Esophagus mucosa (tissue), 1 donor: Measurements from ENCODE around the gene APOC1. TPM values are rescaled to one million over a fixed set of nuclear protein-coding genes. Genes with fewer than 3 reads are reported as not detected.
"Not testable (repeated sequence)": the region's sequence is repeated elsewhere in the genome, so short reads cannot be mapped to it uniquely, and the experiment has no call there.

ENCODE experiments used
- ATAC-seq: fragments of 200-7000 bp; cut with Tn5 transposase; one replicate; pipeline ENCODE4 v1.9.1; 2020
- total RNA-seq: library from RNA; stranded (reverse); gene quantifications from one replicate; pipeline ENCODE4 v1.2.4, GENCODE V29; 2023
- donor health status: DM: yes; HTN: yes; CAD: no.

Gene APOC1
- total RNA-seq, 1 donor from 2014 or later: 4.7 TPM

DNA sequence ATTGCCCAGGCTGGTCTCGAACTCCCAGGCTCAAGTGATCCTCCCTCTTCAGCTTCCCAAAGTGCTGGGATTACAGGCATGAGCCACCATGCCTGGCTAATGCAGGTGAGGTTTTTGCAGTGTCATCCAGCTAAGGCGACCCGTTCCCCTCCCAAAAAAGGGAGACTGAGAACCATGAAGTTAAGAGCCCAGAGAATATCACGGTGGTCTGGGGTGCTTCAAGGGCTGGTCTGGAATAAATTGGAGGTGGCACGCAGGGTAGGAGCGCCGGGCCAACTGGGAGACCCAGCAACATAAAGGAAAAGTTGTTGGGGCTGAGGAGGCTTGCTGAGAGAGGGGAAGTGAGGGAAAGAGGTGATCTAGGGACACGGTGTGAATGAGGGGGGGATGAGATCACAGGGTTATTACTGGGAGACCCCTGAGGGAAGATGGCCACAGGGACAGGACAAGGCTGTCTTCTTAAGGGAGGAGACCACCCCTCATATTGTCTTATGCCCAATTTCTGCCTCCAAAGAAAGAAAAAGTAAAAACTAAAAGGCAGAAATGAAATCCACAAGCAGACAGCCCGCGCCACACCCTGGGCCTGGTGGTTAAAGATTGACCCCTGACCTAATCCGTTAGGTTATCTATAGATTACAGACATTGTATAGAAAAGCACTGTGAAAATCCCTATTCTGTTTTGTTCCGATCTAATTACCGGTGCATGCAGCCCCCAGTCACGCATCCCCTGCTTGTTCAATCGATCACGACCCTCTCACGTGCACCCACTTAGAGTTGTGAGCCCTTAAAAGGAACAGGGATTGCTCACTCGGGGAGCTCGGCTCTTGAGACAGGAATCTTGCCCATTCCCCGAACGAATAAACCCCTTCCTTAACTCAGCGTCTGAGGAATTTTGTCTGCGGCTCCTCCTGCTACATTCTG lies 636 bp upstream of the APOC1 start:
- not testable (repeated sequence) for ATAC-seq

DNA sequence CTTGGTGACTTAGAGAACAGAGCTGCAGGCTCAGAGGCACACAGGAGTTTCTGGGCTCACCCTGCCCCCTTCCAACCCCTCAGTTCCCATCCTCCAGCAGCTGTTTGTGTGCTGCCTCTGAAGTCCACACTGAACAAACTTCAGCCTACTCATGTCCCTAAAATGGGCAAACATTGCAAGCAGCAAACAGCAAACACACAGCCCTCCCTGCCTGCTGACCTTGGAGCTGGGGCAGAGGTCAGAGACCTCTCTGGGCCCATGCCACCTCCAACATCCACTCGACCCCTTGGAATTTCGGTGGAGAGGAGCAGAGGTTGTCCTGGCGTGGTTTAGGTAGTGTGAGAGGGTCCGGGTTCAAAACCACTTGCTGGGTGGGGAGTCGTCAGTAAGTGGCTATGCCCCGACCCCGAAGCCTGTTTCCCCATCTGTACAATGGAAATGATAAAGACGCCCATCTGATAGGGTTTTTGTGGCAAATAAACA lies 9.9 kb downstream of the APOC1 start:
- no peak for ATAC-seq

DNA sequence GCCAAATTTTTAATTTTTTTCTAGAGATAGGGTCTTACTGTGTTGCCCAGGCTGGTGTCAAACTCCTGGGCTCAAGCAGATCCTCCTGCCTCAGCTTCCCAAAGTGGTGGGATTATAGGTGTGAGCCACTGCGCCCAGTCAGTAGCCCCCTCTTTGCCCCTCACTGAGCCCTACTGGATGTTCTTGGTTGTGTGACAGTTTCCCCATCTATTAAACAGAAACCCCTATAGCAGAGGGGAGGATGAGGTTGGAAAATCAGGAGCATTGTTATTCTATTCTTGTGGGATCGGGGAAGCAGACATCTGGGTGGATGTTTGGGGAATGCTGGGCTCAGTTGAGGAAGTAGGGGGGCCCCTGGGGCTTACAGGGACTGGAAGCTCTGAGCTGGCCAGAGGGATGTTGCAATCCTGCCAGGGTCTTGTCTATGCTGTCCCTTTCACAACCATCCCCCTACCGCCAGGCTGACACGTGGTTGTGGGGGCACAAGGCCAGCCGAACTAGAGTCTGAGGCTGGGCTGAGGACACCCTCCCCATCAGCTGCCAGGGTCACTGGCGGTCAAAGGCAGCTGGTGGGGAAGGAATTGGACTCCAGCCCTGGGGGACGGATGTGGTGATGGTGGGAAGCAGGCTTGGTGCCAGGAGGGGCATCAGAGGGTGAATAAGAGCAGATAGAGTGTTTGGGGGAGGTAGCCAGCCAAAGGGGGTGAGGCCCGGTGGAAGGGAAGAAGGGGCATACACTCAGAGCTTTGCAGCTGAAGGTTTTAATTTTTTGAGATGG lies 10.9 kb downstream of the APOC1 start:
- peak; percentile 34 for ATAC-seq

DNA sequence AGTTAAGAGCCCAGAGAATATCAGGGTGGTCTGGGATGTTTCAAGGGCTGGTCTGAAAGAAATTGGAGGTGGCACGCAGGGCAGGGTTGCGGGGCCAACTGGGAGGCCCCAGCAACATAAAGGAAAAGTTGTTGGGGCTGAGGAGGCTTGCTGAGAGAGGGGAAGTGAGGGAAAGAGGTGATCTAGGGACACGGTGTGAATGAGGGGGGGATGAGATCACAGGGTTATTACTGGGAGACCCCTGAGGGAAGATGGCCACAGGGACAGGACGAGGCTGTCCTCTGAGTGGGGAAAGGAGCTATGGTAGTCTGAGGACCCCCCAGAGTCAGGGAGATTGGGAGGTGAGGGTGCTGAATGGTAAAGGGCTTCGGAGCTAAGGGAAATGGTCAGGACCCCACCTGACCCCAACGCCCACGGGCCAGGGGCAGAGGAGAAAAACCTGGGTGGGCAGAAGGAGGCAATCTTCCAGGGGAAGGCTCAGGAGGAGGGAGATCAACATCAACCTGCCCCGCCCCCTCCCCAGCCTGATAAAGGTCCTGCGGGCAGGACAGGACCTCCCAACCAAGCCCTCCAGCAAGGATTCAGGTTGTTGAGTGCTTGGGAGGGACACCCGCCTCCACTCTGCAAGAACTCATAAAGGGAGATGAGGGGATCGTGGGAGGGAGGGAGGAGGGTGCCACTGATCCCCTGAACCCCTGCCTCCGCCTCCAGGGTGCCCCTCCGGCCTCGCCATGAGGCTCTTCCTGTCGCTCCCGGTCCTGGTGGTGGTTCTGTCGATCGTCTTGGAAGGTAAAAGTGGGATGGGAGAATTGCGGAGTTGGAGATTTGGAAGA lies 12.1 kb downstream of the APOC1 start:
- ATAC-seq: peak; percentile 6

DNA sequence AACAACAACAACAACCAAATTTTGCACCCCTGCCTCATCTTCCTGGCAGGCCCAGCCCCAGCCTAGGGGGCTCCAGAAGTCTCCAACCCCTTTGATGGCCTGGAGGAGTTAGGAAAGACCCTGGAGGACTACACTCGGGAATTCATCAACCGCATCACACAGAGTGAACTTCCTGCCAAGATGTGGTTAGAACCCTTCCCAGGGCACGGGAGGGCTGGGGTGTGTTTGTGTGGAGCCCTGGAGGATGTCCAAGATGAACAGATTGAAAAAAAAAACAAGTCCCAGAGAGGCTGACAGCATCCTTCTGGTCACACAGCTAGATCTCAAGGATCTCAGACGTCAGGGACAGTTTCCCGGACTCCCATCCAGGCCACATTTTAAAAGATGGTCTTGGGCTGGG lies 13.3 kb downstream of the APOC1 start:
- ATAC-seq: no peak

DNA sequence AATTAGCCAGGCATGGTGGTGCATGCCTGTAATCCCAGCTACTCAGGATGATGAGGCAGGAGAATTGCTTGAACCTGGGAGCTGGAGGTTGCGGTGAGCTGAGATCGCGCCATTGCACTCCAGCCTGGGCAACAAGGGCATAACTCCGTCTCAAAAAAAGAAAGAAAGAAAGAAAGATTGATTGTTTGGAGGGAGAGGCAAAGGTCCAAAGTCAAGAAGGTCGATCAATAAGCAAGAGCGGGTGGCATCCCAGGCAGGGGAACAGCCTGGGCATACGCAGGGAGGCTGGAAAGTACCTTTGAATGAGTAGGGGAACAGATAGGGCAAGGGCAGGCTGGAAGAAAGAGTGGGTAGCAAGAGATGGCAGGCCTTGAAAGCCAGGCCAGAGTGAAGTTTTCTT lies 15.7 kb downstream of the APOC1 start:
- no peak for ATAC-seq

DNA sequence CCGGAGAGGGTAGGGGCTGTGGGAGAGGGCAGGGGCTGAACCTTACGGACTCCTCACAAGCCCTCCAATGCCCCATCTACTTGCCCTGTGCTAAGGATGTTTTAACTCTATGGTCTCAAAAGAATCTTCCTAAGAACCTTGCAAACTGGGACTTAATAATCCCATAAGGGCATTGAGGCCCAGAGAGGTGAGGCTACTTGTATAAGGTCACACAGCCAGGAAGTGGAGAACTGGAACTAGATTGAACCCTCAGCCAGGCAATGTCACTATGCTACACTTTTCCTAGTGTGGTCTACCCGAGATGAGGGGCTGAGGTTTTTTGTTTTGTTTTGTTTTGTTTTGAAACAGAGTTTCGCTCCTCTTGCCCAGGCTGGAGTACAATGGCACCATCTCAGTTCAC lies 17.1 kb downstream of the APOC1 start:
- ATAC-seq: no peak

DNA sequence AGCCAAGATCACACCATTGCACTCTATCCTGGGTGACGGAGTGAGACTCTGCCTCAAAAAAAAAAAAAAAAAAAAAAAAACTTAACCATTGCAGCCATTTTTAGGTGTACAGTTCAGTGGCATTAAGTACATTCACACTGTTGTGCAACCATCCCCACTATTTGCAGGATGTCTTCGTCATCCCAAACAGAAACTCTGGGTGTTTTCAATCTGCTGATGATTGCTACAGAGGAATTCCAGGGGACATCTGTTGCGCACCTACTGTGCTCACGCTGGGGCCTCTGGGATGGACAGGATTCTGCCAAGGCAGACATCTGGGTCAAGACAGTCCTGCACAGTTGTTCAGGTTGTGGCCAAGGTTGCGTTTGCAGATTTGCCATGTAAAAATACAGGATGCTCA lies 25.3 kb downstream of the APOC1 start:
- no peak for ATAC-seq

DNA sequence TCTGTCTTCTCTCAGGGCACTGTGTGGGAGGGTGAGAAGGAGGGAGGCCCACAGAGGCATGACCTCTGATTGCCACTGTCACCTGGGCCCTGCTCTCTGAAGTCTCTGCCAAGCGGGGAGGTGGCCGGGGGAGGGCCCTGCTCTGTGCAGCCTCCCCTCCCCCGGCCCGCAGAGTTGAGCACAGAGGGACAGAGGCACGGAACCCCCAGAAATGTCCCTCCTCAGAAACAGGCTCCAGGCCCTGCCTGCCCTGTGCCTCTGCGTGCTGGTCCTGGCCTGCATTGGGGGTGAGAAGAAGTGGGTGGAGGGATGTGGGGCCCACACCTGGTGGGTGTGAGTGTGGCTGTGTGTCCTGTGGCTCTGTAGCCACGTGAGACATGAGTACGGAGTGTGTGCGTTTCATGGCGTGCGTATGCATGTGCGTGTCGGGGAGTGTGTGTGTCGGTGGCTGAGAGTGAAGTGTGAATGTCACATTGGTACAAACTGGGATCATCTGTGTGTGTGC lies 27.7 kb downstream of the APOC1 start, which contains the start of gene APOC4:
Gene APOC4, plus strand, starts transcription at position 171 of the 505 bp plus-strand sequence. Its CDS starts 41 bp downstream, at position 212.
- ATAC-seq: no peak

DNA sequence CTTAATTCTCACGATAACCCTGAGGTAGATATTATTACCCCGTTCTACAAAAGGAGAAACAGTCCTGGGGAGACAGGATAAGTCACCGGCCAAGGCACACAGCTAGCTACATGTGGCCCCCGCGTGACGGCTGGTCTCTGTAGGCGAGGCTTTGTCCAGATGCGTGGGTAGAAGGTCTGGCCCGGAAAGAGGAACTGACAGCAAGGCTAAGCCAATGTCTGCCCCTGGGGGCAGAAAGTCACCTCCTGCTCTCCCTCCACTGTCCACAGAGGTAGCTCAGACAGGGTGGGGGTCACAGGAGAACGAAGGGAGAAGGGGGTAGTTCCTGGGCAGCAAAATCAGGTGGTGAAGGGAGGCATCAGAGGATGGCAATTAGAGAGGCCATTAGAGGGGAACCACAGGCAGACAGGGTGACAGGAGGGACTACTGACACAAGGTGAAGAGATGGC lies 29.4 kb downstream of the APOC1 start:
- peak; percentile 35 for ATAC-seq

DNA sequence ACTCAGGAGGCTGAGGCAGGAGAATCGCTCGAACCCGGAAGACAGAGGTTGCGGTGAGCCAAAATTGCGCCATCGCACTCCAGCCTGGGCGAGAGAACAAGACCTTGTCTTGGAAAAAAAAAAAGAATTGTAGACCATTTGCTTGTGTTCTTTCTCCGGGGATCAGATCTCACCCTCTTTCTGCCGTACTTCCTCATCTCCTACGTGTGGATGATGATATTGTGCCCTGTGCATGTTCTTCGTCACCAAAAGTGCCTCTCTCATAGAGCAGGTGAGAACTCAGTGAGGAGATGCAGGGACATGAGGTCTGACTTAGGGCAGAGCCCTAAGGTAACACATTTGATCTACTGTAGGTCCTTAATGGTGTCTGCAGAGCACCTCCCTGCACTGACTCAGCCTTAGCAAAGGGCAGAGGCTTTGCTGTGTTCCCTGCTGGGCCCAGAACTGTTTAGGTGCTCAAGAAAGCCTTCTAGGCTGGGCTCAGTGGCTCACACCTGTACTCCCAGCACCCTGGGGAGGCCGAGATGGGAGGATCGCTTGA lies 32.7 kb downstream of the APOC1 start:
- ATAC-seq: no peak

DNA sequence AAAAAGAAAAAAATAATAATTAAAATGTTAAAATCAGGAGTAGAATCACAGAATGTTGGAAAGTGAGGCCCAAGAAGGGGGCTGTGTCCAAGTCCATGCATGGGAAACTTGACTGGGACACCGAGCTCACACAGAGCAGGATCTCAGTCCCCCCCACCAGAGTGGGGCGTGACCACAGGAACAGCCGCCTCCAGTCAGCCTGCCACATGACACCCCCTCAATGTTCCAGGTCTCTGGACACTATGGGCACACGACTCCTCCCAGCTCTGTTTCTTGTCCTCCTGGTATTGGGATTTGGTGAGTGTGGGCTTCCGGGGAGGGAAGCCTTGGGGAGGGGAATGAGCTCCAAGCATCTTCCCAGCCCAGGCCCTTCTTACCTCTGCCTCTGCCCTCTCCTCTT lies 33.8 kb downstream of the APOC1 start:
- ATAC-seq: no peak

DNA sequence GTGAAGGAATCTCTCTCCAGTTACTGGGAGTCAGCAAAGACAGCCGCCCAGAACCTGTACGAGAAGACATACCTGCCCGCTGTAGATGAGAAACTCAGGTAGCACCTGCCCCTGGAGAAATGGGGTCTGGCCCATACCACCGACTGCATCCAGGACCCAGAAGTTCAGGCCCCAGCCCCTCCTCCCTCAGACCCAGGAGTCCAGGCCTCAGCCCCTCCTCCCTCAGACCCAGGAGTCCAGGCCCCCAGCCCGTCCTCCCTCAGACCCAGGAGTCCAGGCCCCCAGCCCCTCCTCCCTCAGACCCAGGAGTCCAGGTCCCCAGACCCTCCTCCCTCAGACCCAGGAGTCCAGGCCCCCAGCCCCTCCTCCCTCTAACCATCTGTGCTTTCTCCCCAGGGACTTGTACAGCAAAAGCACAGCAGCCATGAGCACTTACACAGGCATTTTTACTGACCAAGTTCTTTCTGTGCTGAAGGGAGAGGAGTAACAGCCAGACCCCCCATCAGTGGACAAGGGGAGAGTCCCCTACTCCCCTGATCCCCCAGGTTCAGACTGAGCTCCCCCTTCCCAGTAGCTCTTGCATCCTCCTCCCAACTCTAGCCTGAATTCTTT lies 34.5 kb downstream of the APOC1 start:
- no peak for ATAC-seq

DNA sequence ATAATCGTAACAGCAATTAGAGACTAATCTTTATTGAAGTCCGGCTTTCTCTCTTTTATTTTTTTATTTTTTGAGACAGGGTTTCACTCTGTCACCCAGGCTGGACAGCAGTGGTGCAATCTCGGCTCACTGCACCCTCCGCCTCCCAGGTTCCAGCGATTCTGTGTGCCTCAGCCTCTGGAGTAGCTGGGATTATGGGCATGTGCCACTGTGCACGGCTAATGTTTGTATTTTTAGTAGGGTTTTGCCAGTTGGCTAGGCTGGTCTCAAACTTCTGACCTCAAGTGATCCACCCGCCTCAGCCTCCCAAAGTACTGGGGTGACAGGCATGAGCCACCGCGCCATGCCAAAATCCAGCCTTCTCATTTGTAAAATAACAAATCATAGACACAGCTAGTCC lies 35.1 kb downstream of the APOC1 start:
- ATAC-seq: no peak

DNA sequence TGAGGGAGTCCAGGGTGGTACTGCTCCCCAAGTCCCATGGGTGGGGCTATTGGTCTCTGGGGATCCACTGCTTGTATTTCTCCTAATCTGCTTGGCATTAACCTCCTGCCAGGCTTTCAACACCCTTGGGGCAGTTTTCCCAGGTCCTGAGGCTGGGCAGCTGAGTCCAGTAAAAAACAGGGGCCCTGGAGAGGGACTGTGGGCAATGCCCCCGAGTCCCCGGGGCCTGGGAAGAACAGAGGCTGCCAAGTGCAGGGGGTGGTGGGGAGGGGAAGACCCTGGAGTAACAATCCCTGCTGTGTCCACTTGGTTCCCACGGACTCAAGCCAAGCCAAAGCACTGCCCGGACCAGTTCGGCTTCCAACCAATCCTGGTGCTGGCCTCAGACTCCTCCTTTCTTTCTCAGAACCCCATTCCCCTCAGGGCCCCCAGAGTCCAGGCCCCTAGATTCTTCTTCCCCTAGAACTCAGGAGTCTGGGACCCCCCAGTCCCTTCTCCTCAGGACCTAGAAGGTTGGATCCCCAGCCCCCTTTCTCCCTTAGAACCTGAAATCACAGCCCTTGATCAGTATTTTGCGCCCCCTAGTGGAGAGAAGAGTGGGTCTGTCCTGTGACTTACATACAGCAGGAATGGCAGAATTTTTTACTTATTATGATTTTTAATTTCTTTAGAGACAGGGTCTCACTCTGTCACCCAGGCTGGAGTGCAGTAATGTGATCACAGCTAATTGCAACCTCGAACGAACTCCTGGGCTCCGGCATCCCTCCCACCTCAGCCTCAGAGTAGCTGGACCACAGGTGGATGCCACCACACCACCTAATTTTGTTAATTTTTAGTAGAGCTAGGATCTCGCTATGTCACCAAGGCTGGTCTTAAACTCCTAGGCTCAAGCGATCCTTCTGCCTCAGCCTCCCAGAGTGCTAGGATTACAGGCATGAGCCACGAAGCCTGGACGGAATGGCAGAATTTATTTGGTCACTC lies 37.1 kb downstream of the APOC1 start:
- ATAC-seq: no peak

DNA sequence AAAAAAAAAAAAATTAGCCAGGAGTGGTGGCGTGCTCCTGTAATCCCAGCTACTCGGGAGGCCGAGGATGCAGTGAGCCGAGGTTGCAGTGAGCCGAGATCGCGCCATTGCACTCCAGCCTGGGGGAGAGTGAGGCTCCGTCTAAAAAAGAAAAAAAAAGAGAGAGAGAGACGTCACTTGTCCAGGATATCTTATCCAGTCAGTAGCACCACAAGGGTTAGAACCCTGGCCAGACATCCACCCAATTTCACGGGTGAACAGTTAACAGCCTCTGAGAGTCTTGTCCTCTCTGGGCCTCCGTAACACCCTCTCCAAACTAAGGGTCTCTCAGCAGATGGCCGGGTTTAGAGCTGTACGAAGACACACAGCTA lies 39.9 kb downstream of the APOC1 start:
- peak; percentile 6 for ATAC-seq

DNA sequence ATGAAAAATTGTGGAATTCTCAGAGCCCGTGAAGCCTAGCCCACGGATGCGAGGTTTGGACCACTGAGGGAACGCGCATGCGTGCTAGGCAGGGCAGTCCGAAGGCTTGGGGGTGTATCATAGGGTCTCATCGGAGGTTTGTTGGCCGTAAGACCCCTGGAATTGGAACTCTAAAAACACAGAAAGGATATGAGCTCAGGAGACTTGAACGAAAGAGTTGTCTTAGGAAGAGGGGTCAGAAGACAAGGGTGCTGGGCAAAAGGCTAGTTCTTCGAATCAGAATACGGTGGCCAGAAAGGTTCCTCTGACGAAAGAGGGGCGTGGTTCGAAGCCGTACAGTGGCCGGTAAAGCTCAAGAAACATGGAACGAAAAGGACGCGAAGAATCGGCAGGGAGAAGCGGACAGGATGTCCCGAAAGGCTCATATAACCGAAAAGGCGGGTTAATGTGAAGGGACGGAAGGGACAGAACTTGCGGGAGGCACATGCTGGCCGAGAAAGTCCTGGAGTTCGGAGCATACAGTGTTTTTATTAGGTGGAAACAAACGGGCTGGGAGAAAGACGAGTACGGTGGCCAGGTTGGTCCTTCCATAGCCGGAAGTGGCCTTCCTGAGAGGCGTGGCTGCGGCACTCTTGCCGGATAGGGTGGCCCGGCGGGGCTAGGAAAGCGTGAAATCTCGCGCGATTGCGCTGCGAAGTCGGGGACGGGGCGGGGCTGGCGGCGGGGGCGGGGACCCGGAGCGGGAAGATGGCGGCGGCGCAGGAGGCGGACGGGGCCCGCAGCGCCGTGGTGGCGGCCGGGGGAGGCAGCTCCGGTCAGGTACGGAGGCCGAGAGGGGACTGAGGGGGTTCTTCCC lies 40.5 kb downstream of the APOC1 start, which contains the start of gene CLPTM1:
Gene CLPTM1, plus strand, starts transcription at position 732 of the 856 bp plus-strand sequence. Its CDS starts 16 bp downstream, at position 748.
- peak; percentile 93 for ATAC-seq

DNA sequence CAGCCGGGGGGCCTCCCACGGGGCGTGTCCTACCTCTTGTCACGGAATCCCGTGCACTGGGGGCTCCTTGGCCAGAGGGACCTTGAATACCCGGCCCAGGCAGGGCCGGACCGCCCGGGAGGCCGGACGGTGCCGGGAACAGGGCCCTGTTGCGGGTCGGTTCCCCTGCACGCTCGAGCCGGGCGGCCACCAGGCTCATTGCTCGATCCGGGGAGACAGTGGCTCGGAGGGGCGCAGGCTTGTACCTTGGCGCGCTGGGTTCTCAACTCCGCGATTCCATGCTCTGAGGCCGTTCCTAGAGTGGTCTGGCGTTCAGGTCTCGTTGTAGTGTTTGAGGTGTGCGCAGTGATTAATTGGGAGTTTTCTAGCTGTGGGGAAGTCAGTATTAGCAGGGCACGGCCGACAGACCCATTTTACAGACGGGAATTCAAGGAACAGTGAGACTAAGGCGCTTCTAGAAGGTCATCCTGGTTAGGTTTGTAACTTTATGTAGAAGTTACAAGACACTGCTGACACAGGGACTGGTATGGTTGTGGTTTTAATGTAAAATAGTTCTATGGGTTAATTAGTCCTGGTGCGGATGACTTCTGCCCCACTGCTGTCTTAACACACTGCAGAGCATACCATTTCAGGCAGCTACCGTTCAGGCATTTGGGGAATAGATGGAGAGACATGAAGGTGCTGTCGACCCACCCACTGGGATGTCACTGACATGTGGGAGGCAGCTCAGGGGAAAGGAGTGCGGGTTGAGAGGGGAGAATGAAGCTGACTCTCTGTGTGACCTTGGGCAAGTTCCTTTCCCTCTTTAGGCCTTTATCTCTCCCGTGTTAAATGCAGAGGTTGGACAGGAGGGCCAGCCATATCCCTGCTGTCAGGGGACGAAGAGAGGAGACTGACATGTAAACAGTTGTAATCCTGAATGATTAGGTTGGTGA lies 41.4 kb downstream of the APOC1 start:
- peak; percentile 22 for ATAC-seq
